ENCODE measurements around the gene BDKRB2.

Gene BDKRB2

DNA sequence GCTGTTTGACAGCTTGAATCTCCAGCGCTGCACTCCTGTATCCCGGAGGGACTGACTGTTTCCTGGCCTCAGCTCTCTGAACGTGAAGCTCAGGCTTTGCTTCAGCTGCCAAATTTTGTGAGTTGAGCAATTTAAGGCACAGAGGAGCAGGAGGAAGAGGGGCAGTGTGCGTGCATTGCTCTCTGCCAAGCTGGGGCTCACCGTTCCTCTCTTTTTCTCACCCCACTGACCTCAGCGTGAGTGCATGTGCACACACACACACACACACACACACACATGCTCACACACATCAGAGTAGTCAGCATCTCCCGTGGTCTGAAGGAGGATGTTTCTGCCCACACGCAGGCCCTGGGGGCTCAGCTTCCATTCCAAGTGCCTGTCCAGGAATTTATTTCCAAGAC lies 27.8 kb upstream of the BDKRB2 start:
- no peak for DNase-seq (ENCODE audit: low read depth)

DNA sequence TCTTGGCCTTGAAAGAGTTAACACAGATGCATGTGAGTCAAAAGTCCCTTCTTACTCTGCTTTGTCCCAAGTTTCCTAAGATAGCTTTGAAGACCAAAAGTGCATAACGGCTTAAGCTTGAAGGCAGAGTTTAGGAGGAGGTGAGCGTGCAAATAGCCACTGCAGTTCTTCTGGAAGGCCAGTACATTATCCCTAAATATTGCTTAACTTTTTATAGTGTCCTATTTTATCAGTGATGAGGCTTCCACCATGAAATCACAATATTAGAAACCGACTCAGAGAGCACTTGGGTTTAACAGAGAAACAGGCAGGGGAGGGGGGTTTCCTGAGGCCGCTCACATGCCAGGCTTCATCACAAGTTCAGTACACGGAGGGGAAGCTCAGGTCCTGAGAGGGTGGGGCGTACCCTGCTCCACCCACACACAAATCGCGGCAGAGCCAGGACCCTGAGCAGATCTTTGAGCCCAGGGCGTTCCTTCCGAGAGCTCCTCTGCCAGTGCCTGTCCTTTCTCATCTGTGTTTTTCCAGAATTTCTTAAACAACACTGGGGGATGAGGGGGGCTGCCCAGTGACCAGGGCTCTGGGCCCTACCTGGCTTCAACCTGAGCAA lies 26.8 kb upstream of the BDKRB2 start:
- DNase-seq (ENCODE audit: low read depth): no peak

DNA sequence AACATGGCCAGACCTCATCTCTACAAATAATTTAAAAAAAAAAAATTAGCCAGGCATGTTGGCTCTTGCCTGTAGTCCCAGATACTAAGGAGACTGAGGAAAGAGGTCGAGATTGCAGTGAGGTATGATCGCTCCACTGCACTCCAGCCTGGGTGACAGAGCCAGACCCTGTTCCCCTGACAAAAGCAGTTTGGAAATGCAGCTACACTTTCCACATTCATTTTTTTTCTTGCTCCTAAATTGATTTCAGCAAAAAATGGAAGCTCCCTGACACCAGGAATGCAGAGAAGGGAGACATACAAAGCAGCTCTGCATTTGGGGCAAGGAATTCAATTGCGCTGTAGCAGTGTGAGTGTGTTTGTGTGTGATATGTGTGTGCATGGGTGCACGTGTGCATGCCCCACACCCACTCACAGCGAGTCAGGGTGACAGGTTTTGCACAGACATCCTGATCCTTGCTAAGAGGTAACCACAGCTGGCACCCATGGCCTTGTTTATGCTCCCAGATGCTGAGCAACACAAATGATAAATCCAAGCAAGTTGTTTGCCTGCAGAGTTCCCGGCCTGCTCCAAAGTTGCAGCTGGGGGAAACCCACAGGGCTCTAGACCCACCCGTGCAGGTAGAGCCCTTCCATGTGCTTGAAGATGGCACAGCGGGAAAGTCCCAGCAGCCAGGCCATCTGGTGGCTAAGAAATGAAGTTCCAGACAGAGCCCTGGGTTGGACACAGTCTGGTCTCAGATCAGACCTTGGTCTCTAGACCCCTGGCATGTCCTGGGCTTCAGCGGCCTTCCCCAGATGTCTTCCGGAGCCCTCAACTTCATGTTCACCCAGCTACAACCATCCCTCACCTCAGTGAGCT lies 25.9 kb upstream of the BDKRB2 start:
- no peak for DNase-seq (ENCODE audit: low read depth)

DNA sequence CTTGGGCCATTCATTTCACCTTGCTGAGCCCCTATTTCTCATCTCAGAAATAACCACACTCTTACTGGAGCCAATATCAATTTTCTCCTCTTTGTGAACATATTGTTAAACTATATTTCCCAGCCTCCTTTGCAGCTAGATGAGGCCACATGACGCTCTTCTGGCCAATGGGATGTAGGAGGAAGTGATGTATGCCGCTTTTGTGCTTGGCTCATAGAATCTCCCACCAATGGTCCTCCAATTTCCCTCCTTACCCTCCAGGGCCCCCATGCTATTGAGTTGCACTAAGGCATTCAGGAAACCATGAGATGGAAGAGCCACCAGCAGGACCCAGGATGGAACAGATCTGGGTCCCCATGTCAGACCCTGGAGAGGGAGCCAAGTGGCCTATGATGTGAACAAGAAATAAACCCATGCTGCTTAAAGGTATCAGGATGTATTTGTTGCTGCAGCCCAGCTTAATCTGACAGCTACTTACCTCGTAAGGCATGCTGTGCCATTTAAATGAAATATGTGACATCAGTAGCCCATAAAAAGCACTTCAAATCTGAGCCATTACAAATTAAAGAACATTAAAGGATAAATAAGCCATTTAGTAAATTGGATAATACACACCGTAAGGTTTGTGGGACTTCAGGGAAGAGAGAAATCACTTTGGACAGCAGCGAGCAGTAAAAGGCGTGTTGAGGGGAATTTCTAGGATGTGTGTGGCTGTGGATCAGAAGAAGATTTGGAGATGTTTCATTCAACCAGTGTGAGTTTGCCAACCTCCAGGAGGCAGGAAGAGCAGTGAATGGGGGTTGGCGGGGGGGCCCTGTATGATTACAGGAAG lies 24.4 kb upstream of the BDKRB2 start:
- DNase-seq (ENCODE audit: low read depth): no peak

DNA sequence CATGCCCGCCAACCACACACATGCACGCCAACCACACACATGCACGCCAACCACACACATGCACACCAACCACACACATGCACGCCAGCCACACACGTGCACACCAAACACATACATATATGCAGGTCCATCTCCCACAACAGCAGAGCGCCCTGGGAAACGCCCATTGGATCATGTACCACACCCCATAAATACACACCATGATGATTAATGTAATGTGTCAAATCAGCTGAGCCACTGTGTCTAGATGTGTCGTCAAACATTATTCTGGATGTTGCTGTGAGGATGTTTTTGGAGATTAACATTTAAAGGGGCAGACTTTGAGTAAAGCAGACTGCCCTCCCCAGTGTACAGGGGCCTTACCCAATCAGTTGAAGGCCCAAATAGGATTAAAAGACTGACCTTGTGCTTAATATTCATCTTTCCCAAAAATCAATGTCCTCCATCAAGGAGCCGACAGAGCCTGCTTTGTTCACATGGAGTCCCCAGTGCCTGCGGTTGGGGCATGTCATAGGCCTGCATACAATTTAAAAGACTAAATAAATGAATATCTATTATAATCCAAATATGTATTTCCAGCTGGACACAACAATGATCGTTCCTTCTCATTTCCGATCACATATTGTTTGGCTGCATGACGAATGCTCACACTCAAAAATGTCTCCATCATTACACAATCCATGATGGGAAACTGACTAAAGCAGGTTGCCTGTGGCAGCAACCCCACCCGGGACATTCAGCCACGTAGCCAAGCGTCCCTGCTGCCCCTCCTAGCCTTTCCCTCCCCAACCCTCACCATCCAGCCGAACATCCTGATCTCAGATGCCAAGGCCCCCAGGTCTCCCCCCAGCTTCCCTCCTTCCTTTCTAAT lies 23.2 kb upstream of the BDKRB2 start:
- no peak for DNase-seq (ENCODE audit: low read depth)

DNA sequence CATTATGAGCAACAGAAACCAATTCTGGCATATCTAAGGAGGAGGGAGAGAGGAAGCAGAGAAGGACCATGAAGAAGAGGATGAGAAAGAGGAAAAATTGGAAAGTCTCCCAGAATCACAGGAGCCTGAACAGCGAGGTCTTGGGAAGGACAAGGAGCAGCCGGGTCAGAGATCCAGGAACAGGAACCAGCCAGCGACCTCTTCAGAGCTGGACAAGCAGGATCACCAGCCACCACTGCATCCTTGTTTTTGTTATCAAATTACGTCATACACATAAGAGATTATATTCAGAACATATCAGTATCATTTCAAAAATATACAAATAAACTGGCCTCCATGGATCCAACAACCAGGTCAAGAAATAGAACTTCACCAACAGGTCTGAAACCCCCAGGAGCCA lies 22.1 kb upstream of the BDKRB2 start:
- no peak for DNase-seq (ENCODE audit: low read depth)

DNA sequence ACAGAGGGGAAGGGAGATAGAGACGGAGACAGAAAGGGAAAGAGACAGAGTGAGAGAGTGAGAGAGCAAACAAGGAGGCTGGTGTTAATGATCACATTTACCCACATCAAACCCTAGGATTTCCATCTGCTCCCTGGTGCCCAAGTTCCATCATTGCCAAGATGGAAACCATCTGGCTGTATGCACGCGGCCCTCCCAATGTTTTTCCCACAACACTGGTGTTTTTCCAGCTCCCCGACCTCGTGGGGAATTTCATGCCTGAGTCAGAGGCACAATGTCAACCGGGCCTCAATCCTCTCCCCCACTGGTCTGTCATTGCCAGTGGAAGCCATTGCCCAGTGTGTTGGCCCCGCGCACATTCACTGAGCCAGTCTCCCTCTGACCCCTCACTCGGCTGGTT lies 19.9 kb upstream of the BDKRB2 start:
- no peak for DNase-seq (ENCODE audit: low read depth)

DNA sequence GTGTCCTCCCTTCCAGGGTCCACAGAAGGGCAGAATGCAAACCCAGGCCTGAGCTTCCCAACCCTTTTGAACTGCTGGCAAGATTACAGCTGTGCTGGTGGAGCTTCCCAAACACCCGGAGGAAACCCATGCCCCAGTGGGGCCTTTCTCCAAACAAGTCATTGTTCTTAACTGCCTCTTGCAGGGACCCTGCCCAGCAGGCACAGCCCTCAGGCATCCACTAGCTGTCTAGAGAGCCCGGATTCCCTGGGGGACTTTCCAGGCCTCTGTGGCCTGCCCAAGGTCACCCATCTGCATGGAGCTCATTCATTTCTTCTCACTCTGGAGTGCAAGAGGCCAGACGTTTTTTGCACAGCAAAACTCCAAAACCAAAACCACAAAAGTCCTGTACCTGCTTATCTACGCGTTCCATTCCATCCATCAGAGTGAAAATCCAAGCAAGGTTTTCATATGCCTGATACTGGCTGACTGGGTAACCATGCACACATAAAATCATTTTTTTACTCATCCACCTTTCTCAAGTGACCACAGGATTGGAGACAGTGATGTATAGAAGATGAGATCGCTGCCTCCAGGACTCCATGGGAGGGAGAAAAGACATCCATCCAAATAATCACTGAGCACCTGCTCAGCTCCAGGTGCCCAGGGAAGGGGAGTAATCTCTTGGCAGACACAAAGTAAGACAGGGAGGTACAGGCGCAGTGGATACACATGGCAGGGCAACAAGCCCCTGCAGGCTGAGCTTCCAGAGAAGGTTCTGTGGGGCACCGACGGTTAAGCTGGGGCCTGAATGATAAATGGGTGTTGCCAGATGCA lies 17.2 kb upstream of the BDKRB2 start:
- no peak for DNase-seq (ENCODE audit: low read depth)

DNA sequence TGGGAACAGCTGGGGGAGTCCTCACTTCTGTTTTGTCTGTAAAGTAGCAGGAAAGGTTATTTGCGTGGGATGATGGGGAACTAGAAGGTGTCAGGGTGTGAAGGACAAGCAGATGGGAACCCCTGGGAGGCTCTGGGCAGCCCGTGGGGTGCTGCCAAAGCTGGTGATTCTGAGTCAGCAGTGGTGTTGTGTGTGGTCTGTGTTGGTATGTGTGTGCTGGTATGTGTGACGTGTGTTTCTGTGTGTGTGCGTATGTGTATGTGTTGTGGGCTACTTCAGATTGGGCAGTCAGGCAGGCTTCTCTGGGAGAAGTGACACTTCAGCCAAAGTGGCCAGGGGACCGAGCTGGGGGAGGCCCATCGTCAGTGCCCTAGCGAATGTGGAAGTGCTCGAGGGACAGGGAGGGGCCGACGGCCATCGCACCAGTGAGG lies 15.3 kb upstream of the BDKRB2 start:
- no peak for DNase-seq (ENCODE audit: low read depth)

DNA sequence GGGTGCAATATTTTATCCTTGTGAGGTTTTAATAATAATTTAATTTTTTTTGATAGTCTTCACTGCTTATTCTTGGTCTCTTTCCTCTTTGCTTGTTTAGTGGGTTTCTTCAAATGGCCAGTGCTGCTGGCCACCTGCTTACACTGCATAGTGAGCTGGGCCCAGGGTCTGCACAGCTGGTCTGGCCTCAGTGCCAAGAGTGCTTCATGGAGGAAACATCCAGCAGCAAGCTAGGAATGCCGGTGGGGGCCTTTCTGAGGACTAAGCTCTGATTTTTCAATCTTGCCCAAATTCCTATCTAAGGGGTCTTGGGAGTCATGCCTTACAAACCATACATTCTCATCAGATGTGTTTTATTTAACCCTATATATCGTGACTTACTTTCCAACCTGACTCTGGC lies 13.3 kb upstream of the BDKRB2 start:
- no peak for DNase-seq (ENCODE audit: low read depth)

DNA sequence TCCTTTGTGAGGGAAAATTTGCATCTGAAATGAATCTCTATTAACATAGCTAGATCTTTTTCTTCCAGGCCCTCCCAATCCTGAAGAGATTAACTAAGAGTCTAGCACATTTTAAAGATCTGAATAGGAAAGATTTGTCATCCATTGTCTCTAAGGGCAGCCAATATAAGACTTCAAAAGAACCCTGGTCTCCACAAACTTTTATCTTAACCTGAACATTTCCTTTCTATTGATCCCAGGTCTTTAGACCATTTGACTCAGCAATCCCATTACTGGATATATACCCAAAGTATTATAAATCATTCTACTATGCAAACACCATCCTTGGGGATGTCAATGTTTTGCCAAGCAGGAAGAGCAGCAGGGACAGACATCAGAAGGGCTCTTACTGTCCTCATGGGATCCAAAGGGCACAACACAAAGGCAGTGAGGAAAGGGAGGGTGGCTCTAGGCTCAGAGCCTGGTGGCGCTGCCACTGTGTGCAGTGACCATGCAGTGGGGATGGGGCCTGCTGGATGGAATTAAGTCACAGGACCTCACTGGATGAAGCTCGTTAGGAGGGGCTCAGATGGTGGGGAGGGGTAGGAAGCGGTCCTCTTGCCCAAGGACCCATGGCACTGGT lies 12.7 kb upstream of the BDKRB2 start:
- no peak for DNase-seq (ENCODE audit: low read depth)

DNA sequence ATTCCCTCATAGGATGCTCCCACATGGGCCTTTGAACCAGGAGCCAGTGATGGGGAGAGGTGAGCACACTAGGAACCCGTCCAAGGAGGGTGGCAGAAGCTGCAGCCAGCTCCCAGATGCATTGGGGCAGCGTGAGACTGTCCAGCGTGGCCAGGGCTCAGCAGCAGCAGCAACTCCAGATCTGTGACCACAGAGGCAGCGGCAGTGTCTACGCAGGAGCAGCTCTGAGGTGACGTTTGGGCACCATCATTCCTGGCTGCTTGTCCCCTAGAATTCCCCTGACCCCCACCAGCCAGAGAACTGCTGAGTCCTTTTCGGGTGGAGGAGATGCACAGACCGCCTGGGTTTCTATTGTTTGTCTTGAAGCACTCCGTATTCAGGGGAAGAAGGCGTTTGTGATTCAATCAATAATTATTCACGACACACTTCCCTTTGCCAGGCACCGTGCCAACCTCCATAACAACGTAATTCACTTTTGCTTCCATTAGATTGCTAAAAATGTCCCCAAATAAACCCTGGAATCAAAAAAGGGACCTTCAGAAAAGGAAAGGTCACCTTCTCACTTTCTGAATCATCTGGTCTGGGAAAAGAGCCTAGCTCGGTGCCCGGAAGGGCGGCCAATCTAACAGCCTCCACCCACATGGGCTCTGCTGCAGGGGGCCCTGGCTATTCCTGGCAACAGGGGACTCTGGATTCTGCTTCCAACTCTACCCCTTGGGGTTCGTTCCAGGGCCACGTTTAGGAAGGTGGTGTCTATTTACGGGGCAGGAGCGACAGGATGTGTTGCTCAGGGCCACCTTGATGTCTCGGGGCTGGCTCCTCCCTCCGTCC lies 11.4 kb upstream of the BDKRB2 start:
- no peak for DNase-seq (ENCODE audit: low read depth)

DNA sequence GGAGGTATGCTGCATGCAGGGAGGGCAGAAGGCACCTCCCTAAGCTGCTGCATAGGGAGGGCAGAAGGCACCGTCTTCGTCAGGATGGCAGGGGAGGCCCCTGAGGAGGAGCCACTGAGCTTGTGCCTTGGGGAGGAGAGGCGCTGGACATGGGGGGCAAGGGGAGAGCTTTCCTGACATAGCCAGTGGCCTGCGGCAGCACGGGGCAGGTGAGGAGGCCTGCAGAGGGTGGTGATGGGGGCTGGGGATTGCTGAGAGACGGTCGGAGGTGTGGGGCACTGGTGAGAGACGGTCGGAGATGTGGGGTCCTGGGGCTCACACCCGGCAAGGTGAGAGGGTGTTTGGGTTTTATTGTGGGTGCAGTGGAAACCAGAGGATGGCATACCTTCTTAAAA lies 10.4 kb upstream of the BDKRB2 start:
- DNase-seq (ENCODE audit: low read depth): no peak

DNA sequence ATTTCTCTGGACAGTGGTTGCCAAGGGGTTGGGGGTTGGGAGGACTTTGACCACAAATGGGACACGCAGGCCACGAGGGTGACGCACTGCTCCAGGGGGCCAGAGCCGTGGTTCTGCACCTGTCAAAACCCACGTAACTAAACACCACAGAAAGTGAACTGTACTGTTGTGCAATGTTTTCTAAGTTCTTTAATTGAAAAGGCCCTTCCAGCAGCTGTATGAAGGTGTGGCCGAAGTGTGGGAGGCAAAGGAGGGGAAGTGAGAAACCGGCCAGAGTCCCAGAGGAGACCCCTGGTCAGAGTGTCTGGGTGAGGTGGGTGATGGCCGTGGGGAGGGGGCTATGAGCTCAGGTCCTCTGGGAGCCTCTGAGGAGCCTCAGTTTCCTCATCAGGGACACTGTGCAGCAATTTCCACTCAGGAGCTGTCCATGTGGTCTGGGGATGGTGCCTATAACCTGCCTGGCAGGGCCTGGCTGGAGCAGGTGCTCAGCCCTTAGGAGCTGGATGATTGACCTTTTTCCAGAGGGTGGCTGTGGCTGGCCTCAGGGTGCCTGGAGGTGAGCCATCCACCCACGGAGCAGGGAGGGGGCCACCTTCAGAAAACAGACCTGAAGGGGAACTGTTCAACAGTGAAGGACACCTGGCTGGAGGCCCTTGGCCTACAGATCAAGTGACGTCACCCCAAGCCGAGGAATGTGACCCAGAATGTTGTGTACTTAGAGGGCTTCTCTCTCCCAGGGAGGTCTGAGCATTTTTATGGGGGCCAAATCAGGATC lies 9.8 kb upstream of the BDKRB2 start:
- no peak for DNase-seq (ENCODE audit: low read depth)

DNA sequence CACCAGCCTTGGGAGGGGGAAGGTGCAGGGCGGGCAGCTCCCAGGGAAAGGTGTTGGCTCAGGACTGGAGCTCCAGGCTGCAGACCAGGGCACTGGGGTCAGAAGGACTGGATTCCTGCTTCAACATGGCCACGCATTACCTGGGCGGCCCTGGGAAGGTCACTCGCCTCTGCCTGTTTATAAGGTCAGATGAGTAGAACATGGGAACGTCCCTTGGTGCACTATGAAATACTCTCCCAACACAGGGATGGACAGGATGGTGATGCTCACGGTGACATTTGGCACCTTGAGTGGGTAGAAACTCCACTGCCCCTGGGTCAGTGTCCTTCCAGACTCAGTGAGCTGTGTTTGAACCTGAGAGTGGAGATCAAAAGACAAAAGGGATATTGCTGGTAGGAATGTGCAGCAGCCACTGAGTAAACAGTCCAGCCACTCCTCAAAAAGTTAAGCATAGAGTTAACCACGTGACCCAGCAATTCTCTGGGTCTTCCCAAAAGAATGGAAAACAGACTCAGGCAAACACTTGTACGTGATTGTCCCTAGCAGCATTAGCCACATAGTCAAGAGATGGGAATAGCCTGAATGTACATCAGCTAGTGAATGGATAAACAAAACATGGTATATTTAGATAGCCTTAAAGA lies 9.1 kb upstream of the BDKRB2 start:
- DNase-seq (ENCODE audit: low read depth): no peak

DNA sequence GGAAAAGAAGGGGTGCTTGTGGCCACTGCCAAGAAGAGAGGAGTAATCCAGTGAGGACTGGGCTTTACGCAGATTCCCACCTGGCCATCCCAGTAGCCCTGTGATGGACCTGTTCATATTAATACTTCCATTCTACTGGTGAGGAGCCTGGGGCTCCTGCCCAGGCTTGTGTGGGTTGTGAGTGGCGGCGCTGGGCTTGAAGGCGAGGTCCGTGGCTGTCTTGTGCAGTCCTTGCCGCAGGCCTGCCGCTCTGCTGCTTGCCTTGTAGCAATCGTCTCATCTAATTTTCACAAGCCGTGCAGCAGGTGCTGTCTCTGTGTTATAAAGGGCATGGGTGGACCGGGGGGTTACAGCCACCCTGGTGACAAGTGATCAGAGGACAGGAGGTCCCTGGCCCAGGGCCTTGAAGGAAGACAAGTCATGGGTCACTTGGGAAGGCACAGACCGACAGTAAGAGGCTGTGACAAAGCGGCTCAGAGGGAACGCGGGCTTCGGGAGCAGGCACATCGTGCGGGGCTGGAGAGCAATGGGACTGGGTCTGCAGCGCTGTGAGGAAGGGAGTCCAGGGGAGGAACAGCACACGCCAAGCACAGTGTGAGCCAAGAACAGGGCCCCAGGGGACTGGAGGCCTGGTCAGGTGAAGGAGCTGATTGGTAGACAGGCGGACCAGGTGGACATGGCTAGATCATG lies 7.3 kb upstream of the BDKRB2 start:
- no peak for DNase-seq (ENCODE audit: low read depth)

DNA sequence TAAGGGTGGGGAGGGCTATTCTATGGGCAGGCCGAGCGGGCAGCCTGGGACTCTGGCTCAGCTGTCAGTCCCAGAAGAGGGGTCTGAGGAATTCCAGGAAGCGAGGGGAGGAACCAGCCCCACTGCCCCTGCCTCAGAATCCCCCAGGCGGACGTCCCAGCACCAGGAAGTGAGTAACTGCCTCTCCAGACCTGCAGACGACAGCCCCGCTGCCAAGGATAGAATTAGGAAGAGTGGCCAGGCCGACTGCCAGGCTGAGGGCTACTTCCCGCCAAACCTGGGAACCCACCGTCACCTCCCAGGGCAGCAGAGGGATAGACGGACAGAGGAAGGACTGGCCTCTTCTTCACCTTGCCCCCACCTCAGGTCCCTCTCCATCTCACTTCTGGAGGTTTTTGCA lies 6.7 kb upstream of the BDKRB2 start:
- DNase-seq (ENCODE audit: low read depth): no peak
